ENCODE results near the gene LAMA2.

The LAMA2 gene

GRCh38 chr6:129381885-129382284 is 498.9 kb downstream of the LAMA2 start:
- H2AFZ ChIP-seq (ENCODE audit: low read length) = no peak overlapping the region
- H3K9me2 ChIP-seq (replicated peaks; ENCODE audit: low read depth, low read length) = no peaks in the 10 kb centered on the region
- H3K9ac ChIP-seq (ENCODE audit: low read depth, low read length, poor library complexity, severe bottlenecking) = no peak overlapping the region
- H3K9me3 ChIP-seq (ENCODE audit: insufficient read depth, low read depth, low read length) = no peaks in the 10 kb centered on the region
- no peak for TF ChIP-seq CTCF (conservative IDR thresholded peaks at IDR 0.05; ENCODE audit: low read length)
- no peak for TF ChIP-seq EZH2phosphoT487 (IDR thresholded peaks at IDR 0.05; ENCODE audit: borderline replicate concordance)
- H4K20me1 ChIP-seq (ENCODE audit: insufficient read depth, low read length, poor library complexity, severe bottlenecking) = no peaks in the 10 kb centered on the region
- H3K4me2 ChIP-seq (ENCODE audit: low read depth, low read length, poor library complexity, severe bottlenecking) = no peak overlapping the region
- H3K4me1 ChIP-seq (ENCODE audit: insufficient read depth, low read length, poor library complexity, severe bottlenecking) = no peaks in the 10 kb centered on the region
- H3K79me2 ChIP-seq (ENCODE audit: insufficient read depth, low read length) = no peaks in the 10 kb centered on the region
- no peaks in the 10 kb centered on the region for H3K36me3 ChIP-seq (ENCODE audit: insufficient read depth, low read length)
- no peak overlapping the region for H3K4me3 ChIP-seq (ENCODE audit: low read length, poor library complexity, severe bottlenecking)
- H3K27me3 ChIP-seq (ENCODE audit: insufficient read depth, low read length, poor library complexity, severe bottlenecking) = no peaks in the 10 kb centered on the region
- H3F3A ChIP-seq (ENCODE audit: low read depth) = no peaks in the 10 kb centered on the region

GRCh38 chr6:129382916-129383315 is 500.0 kb downstream of the LAMA2 start:
- Histone ChIP-seq H3K9me2 (replicated peaks; ENCODE audit: low read depth, low read length) (no peaks in the 10 kb centered on the region), H3K79me2 (ENCODE audit: insufficient read depth, low read length) (no peaks in the 10 kb centered on the region), H2AFZ (ENCODE audit: low read length) (no peak overlapping the region), H3K27me3 (ENCODE audit: insufficient read depth, low read length, poor library complexity, severe bottlenecking) (no peaks in the 10 kb centered on the region), H3F3A (ENCODE audit: low read depth) (no peaks in the 10 kb centered on the region), H3K4me2 (ENCODE audit: low read depth, low read length, poor library complexity, severe bottlenecking) (no peak overlapping the region), H3K9ac (ENCODE audit: low read depth, low read length, poor library complexity, severe bottlenecking) (no peak overlapping the region), H4K20me1 (ENCODE audit: insufficient read depth, low read length, poor library complexity, severe bottlenecking) (no peaks in the 10 kb centered on the region), H3K4me1 (ENCODE audit: insufficient read depth, low read length, poor library complexity, severe bottlenecking) (no peaks in the 10 kb centered on the region), H3K4me3 (ENCODE audit: low read length, poor library complexity, severe bottlenecking) (no peak overlapping the region), H3K36me3 (ENCODE audit: insufficient read depth, low read length) (no peaks in the 10 kb centered on the region), H3K9me3 (ENCODE audit: insufficient read depth, low read depth, low read length) (no peaks in the 10 kb centered on the region)
- TF ChIP-seq EZH2phosphoT487 (IDR thresholded peaks at IDR 0.05; ENCODE audit: borderline replicate concordance) (no peak), CTCF (conservative IDR thresholded peaks at IDR 0.05; ENCODE audit: low read length) (no peak)

GRCh38 chr6:129385117-129385516 is 502.2 kb downstream of the LAMA2 start:
- Histone ChIP-seq H3K79me2 (ENCODE audit: insufficient read depth, low read length) (no peaks in the 10 kb centered on the region), H3K4me1 (ENCODE audit: insufficient read depth, low read length, poor library complexity, severe bottlenecking) (no peaks in the 10 kb centered on the region)
- TF ChIP-seq CTCF (conservative IDR thresholded peaks at IDR 0.05; ENCODE audit: low read length) = no peak
- TF ChIP-seq EZH2phosphoT487 (IDR thresholded peaks at IDR 0.05; ENCODE audit: borderline replicate concordance) = no peak

More at GRCh38 chr6:129385117-129385516, 502.2 kb downstream of the LAMA2 start:
- Histone ChIP-seq H3F3A (ENCODE audit: low read depth) (no peaks in the 10 kb centered on the region), H4K20me1 (ENCODE audit: insufficient read depth, low read length, poor library complexity, severe bottlenecking) (no peaks in the 10 kb centered on the region), H3K9me3 (ENCODE audit: insufficient read depth, low read depth, low read length) (no peaks in the 10 kb centered on the region), H2AFZ (ENCODE audit: low read length) (no peak overlapping the region), H3K36me3 (ENCODE audit: insufficient read depth, low read length) (no peaks in the 10 kb centered on the region), H3K9ac (ENCODE audit: low read depth, low read length, poor library complexity, severe bottlenecking) (no peak overlapping the region), H3K27me3 (ENCODE audit: insufficient read depth, low read length, poor library complexity, severe bottlenecking) (no peaks in the 10 kb centered on the region), H3K4me2 (ENCODE audit: low read depth, low read length, poor library complexity, severe bottlenecking) (no peak overlapping the region), H3K4me3 (ENCODE audit: low read length, poor library complexity, severe bottlenecking) (no peak overlapping the region), H3K9me2 (replicated peaks; ENCODE audit: low read depth, low read length) (no peaks in the 10 kb centered on the region)
